K562 (cell line): ENCODE results near the gene SLC2A6. TPM values are rescaled to one million over a fixed set of nuclear protein-coding genes. Genes with fewer than 3 reads are reported as not detected.

Experiments
- HDGF ChIP-seq: fragments of 450-650 bp; IDR thresholded peaks from 2 replicates; pipeline ENCODE4 v1.6.1; 2016
- HNRNPL ChIP-seq: fragments of 200-400 bp; formaldehyde crosslinking; IDR thresholded peaks from 2 replicates; pipeline ENCODE4 v1.6.1; 2017; ENCODE audit warnings: low read depth, mild to moderate bottlenecking, low read length
- NCOA4 ChIP-seq: fragments of 450-650 bp; IDR thresholded peaks from 2 replicates; pipeline ENCODE4 v1.6.1; 2018; ENCODE audit warnings: mild to moderate bottlenecking; ENCODE audit not compliant: partially characterized antibody
- ZNF24 ChIP-seq: fragments of 450-650 bp; IDR thresholded peaks from 2 replicates; pipeline ENCODE4 v1.6.1; 2016
- ZNF253 ChIP-seq: fragments of 250-450 bp; sonication (Bioruptor Pico); conservative IDR thresholded peaks from 2 replicates; pipeline ENCODE4 v1.6.1; 2021; ENCODE audit warnings: mild to moderate bottlenecking
- polyA plus RNA-seq, 8 experiments: library from polyadenylated mRNA; depleted of rRNA in 4 of 8; stranded (reverse) in 5 of 8; unstranded in 3 of 8; fragments of >200 nt; fragmentation: Nextera tagmentation in 2 of 8; fragmentation: Illumina TruSeq in 1 of 8; extraction: Ambion mirVana in 2 of 8; extraction: Trizol in 1 of 8; gene quantifications; 2 replicates each; pipeline versions ENCODE4 v1.2.1 to v1.2.3, GENCODE V29; 2011 to 2014; ENCODE audit warnings: inconsistent platforms in 1 of 8, missing spikeins in 1 of 8
- total RNA-seq, 7 experiments: library from RNA; depleted of rRNA in 6 of 7; stranded (reverse); fragments of >200 nt in 6 of 7; fragmentation: Illumina TruSeq in 2 of 7; extraction: Trizol in 2 of 7; gene quantifications; 2 replicates each; pipeline versions ENCODE4 v1.2.1 to v1.2.3, GENCODE V29; 2011 to 2021; ENCODE audit warnings: low replicate concordance in 1 of 7
- TF ChIP-seq, protein P1 (sequence below), 2 experiments: fragments of 450-650 bp in 1 of 2; IDR thresholded peaks; 2 replicates each; pipeline ENCODE4 v1.6.1; 2011 to 2017; ENCODE audit warnings: low read depth in 2 of 2, antibody characterized with exemption in 1 of 2, borderline replicate concordance in 1 of 2, low read length in 1 of 2, mild to moderate bottlenecking in 1 of 2, mixed read lengths in 1 of 2; ENCODE audit not compliant: control insufficient read depth in 1 of 2

The SLC2A6 gene
- total and polyA plus RNA-seq, 9 of the 15 experiments (the other 6 are each of a cell fraction or from before 2014, with no cell fraction given): 0.04 to 0.38 (median 0.09) TPM; not detected in 3

DNA sequence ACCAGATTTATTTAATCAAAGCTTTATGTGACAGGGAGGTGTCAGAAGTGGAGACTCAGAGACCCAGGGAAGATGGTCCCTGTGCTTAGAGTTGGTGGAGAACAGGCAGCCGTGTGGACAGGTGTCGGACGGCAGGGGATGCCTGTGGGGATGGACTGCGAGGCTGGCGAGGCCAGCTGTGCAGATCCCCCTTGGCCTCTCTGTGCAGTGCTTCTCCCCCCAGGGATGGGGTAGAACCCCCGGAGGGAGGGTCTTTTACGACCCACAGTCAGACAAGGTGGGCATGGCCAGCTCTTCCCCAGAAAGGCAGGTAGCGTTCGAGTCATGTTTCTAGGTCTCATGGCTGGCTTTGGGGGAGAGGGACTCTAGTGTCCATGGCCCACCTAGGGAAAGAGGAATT, 4.7 kb upstream of the SLC2A6 start (continued):
- TF ChIP-seq, protein P1, sequence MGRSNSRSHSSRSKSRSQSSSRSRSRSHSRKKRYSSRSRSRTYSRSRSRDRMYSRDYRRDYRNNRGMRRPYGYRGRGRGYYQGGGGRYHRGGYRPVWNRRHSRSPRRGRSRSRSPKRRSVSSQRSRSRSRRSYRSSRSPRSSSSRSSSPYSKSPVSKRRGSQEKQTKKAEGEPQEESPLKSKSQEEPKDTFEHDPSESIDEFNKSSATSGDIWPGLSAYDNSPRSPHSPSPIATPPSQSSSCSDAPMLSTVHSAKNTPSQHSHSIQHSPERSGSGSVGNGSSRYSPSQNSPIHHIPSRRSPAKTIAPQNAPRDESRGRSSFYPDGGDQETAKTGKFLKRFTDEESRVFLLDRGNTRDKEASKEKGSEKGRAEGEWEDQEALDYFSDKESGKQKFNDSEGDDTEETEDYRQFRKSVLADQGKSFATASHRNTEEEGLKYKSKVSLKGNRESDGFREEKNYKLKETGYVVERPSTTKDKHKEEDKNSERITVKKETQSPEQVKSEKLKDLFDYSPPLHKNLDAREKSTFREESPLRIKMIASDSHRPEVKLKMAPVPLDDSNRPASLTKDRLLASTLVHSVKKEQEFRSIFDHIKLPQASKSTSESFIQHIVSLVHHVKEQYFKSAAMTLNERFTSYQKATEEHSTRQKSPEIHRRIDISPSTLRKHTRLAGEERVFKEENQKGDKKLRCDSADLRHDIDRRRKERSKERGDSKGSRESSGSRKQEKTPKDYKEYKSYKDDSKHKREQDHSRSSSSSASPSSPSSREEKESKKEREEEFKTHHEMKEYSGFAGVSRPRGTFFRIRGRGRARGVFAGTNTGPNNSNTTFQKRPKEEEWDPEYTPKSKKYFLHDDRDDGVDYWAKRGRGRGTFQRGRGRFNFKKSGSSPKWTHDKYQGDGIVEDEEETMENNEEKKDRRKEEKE (IDR thresholded peaks at IDR 0.05; ENCODE audit: borderline replicate concordance in 1 of 2, control insufficient read depth in 1 of 2, low read depth in 2 of 2, low read length in 1 of 2): no peak
- TF ChIP-seq NCOA4 (no peak), HNRNPL (no peak), ZNF24 (no peak), ZNF253 (CRISPR knock-in tag) (no peak), HDGF (no peak)
